ENCODE data around the gene SVOPL. TPM values are rescaled to one million over a fixed set of nuclear protein-coding genes. Genes with fewer than 3 reads are reported as not detected.

SVOPL gene
- total RNA-seq, 1 experiment from 2014 or later = 1.1 TPM

- Histone ChIP-seq H3K4me2 (ENCODE audit: insufficient read depth, insufficient read length, low read length) (no peak overlapping the region), H3K79me2 (ENCODE audit: insufficient read depth, low read length) (no peaks in the 10 kb centered on the region), H3K27ac (ENCODE audit: insufficient read length, low read depth, low read length) (no peak overlapping the region), H3K79me1 (ENCODE audit: insufficient read depth, low read depth, low read length, poor library complexity, severe bottlenecking) (no peaks in the 10 kb centered on the region), H3K56ac (ENCODE audit: insufficient read length, low read depth, low read length) (no peak overlapping the region), H2BK5ac (ENCODE audit: insufficient read length, low read length) (no peak overlapping the region), H2BK15ac (ENCODE audit: low read depth, low read length) (no peak overlapping the region), H2BK20ac (ENCODE audit: low read depth, low read length, poor library complexity, severe bottlenecking) (no peak overlapping the region), H4K5ac (ENCODE audit: insufficient read length, low read depth, low read length) (no peak overlapping the region), H3K23ac (ENCODE audit: insufficient read length, low read depth, low read length) (no peak overlapping the region), H2BK12ac (ENCODE audit: insufficient read length, low read depth, low read length) (no peak overlapping the region), H2BK120ac (ENCODE audit: low read depth, low read length, poor library complexity, severe bottlenecking) (no peak overlapping the region), H3K4me1 (ENCODE audit: insufficient read depth, low read length) (peaks cover 17% of the 10 kb centered on the region; the same call in 1 of the 2 replicates), H3K14ac (ENCODE audit: insufficient read depth, low read length) (no peak overlapping the region), H3T11ph (ENCODE audit: low read length) (no peak overlapping the region), H3K27me3 (ENCODE audit: insufficient read depth, low read length) (no peaks in the 10 kb centered on the region), H4K20me1 (ENCODE audit: control insufficient read depth, insufficient read depth, insufficient read length) (no peaks in the 10 kb centered on the region), H3K9me3 (ENCODE audit: control insufficient read depth, low read depth, low read length) (no peaks in the 10 kb centered on the region), H4K91ac (ENCODE audit: insufficient read length, low read depth, low read length) (no peak overlapping the region), H3K18ac (ENCODE audit: insufficient read length, low read depth, low read length) (no peak overlapping the region), H2AK5ac (ENCODE audit: insufficient read length, low read length) (no peak overlapping the region), H4K8ac (replicated peaks; ENCODE audit: insufficient read length, low read depth, low read length) (no peak overlapping the region), H3K9ac (ENCODE audit: extremely low read depth, insufficient read length, low read length) (no peak overlapping the region), H3K4ac (ENCODE audit: low read depth, low read length) (no peak overlapping the region), H2AFZ (ENCODE audit: low read length) (no peak overlapping the region), H3K23me2 (ENCODE audit: insufficient read length, low read depth, low read length, poor library complexity, severe bottlenecking) (peaks cover 3% of the 10 kb centered on the region)
- no peak overlapping the region; a peak in 1 of 5 replicates for H3K4me3 Mint-ChIP-seq
- H3K27me3 Mint-ChIP-seq (ENCODE audit: low read depth) = no peaks in the 10 kb centered on the region
- peaks cover 77 to 85% of the 10 kb centered on the region in 2 experiments for H3K4me1 Mint-ChIP-seq
- no peak overlapping the region; a peak in 1 of 7 replicates for H3K27ac Mint-ChIP-seq
- TF ChIP-seq CTCF (conservative IDR thresholded peaks at IDR 0.05) = no peak
- DNase-seq = no peak
- peaks cover 0 to 17% (median 9%) of the 10 kb centered on the region in 3 experiments; a peak in 6 of 7 replicates for H3K36me3 Mint-ChIP-seq (ENCODE audit: insufficient read depth in 1 of 3, low read depth in 3 of 3)
- no CpG with 5 or more reads among the region's 4 CpGs for WGBS (ENCODE audit: extremely low coverage, insufficient read length, low lambda C conversion rate)
- peaks cover 11 to 19% of the 10 kb centered on the region in 2 experiments for H3K9me3 Mint-ChIP-seq
Measured at GRCh38 chr7:138665669-138666140, 35.5 kb downstream of the SVOPL start.
